Activated CD8-positive, alpha-beta memory T cell treated with anti-CD3 and anti-CD28 coated beads for 24 hours (primary cell): Measurements from ENCODE around the gene COL21A1.
"Not testable (repeated sequence)": the region's sequence is repeated elsewhere in the genome, so short reads cannot be mapped to it uniquely, and the experiment has no call there.

Experiments used
- DNase-seq: peaks from one replicate; pipeline ENCODE4 v3.0.0-alpha.2; 2020

COL21A1 gene

GRCh38 chr6:56041591-56041990 is 205.8 kb downstream of the COL21A1 start:
- no peak for DNase-seq

GRCh38 chr6:56040889-56041301 is 206.5 kb downstream of the COL21A1 start:
- DNase-seq, result no peak

GRCh38 chr6:56040223-56040622 is 207.2 kb downstream of the COL21A1 start:
- no peak for DNase-seq

GRCh38 chr6:56038764-56039163 is 208.6 kb downstream of the COL21A1 start:
- no peak for DNase-seq

GRCh38 chr6:56037601-56038000 is 209.8 kb downstream of the COL21A1 start:
- DNase-seq, result no peak

- DNase-seq, result no peak
Observed at GRCh38 chr6:56036916-56037600, 210.3 kb downstream of the COL21A1 start.

GRCh38 chr6:56033401-56033800 is 214.0 kb downstream of the COL21A1 start:
- DNase-seq, result no peak

GRCh38 chr6:56032715-56033260 is 214.6 kb downstream of the COL21A1 start:
- DNase-seq, result no peak

- no peak for DNase-seq
Observed at GRCh38 chr6:56027865-56028264, 219.5 kb downstream of the COL21A1 start.

GRCh38 chr6:56026455-56027180 is 220.8 kb downstream of the COL21A1 start:
- no peak for DNase-seq

GRCh38 chr6:56025795-56026194 is 221.6 kb downstream of the COL21A1 start:
- no peak for DNase-seq

- DNase-seq, result no peak
Observed at GRCh38 chr6:56024931-56025330, 222.4 kb downstream of the COL21A1 start.

GRCh38 chr6:56023829-56024228 is 223.6 kb downstream of the COL21A1 start:
- no peak for DNase-seq

- DNase-seq, result no peak
Observed at GRCh38 chr6:56022678-56023077, 224.7 kb downstream of the COL21A1 start.

GRCh38 chr6:56021943-56022342 is 225.4 kb downstream of the COL21A1 start:
- DNase-seq, result no peak

- no peak for DNase-seq
Observed at GRCh38 chr6:56019973-56020372, 227.4 kb downstream of the COL21A1 start.

GRCh38 chr6:56017198-56017597 is 230.2 kb downstream of the COL21A1 start:
- no peak for DNase-seq

GRCh38 chr6:56014039-56014438 is 233.3 kb downstream of the COL21A1 start:
- not testable (repeated sequence) for DNase-seq

- no peak for DNase-seq
Observed at GRCh38 chr6:56009636-56010035, 237.7 kb downstream of the COL21A1 start.
